Endodermal cell (in vitro differentiated cells): ENCODE measurements around the gene HSD3B1. TPM values are rescaled to one million over a fixed set of nuclear protein-coding genes. Genes with fewer than 3 reads are reported as not detected.

Experiments
- DNase-seq: peaks from one replicate; pipeline ENCODE4 v3.0.0-alpha.2; 2017
- H3K27ac ChIP-seq: 2 replicates; pipeline ENCODE4 v1.5.1; 2013; ENCODE audit warnings: mild to moderate bottlenecking, low read depth, low read length, moderate library complexity
- H3K27me3 ChIP-seq: 2 replicates; pipeline ENCODE4 v1.6.1; 2013; ENCODE audit warnings: mild to moderate bottlenecking, low read length, moderate library complexity; ENCODE audit not compliant: insufficient read depth, control insufficient read depth, poor library complexity, severe bottlenecking
- H3K36me3 ChIP-seq: 2 replicates; pipeline ENCODE4 v1.7.0; 2013; ENCODE audit warnings: mild to moderate bottlenecking, low read length, moderate library complexity; ENCODE audit not compliant: control insufficient read depth, insufficient read depth
- H3K4me1 ChIP-seq: one replicate; pipeline ENCODE4 v1.7.0; 2013; ENCODE audit warnings: low read length; ENCODE audit not compliant: control insufficient read depth, insufficient read depth
- H3K4me3 ChIP-seq: 2 replicates; pipeline ENCODE4 v1.5.1; 2013; ENCODE audit warnings: mild to moderate bottlenecking, low read length, moderate library complexity
- H3K9ac ChIP-seq: 2 replicates; pipeline ENCODE4 v1.6.1; 2013; ENCODE audit warnings: mild to moderate bottlenecking, low read length, moderate library complexity; ENCODE audit not compliant: poor library complexity, severe bottlenecking; ENCODE audit errors: extremely low read depth
- H3K9me3 ChIP-seq: 2 replicates; pipeline ENCODE4 v1.6.1; 2013; ENCODE audit warnings: mild to moderate bottlenecking, low read length, moderate library complexity; ENCODE audit not compliant: control insufficient read depth
- H3K27ac Mint-ChIP-seq: 2 replicates; pipeline ENCODE4 v1.8.0; 2020; ENCODE audit warnings: mixed read lengths
- H3K27me3 Mint-ChIP-seq: 2 replicates; pipeline ENCODE4 v1.8.0; 2021; ENCODE audit warnings: mild to moderate bottlenecking, mixed read lengths; ENCODE audit not compliant: insufficient read depth
- H3K36me3 Mint-ChIP-seq: 2 replicates; pipeline ENCODE4 v1.8.0; 2020; ENCODE audit warnings: low read depth, mixed read lengths
- H3K4me1 Mint-ChIP-seq: 2 replicates; pipeline ENCODE4 v1.8.0; 2020; ENCODE audit warnings: mixed read lengths
- H3K4me3 Mint-ChIP-seq: 2 replicates; pipeline ENCODE4 v1.8.0; 2020; ENCODE audit warnings: mild to moderate bottlenecking, moderate library complexity, mixed read lengths
- H3K9me3 Mint-ChIP-seq: 2 replicates; pipeline ENCODE4 v1.8.0; 2020; ENCODE audit warnings: mild to moderate bottlenecking, mixed read lengths
- WGBS, 2 experiments: methylation state at CpG; one replicate each; pipeline versions ENCODE4 v1.1.5 to v1.1.7; 2013; ENCODE audit warnings: missing lambda C conversion rate in 2 of 2, mixed read lengths in 1 of 2; ENCODE audit not compliant: insufficient coverage in 1 of 2, insufficient read length in 1 of 2; 5-methylcytosine and 5-hydroxymethylcytosine counted together
- total RNA-seq, 2 donors: library from RNA; stranded (reverse); fragmentation: NEBNext Ultra II Directional in 1 of 2; extraction: Animal tissue kit (Norgen Biotek cat#: 25700) in 1 of 2; gene quantifications; 2 replicates in 1 of 2; 3 replicates in 1 of 2; pipeline ENCODE4 v1.2.1, GENCODE V29; 2021
- TF ChIP-seq, protein P1 (sequence below): fragments of 200-600 bp; sonication (generic); conservative IDR thresholded peaks from 2 replicates; pipeline ENCODE4 v1.5.0; 2021; ENCODE audit warnings: antibody characterized with exemption, mild to moderate bottlenecking

Gene HSD3B1
- total RNA-seq, 2 donors from 2014 or later = not detected

DNA sequence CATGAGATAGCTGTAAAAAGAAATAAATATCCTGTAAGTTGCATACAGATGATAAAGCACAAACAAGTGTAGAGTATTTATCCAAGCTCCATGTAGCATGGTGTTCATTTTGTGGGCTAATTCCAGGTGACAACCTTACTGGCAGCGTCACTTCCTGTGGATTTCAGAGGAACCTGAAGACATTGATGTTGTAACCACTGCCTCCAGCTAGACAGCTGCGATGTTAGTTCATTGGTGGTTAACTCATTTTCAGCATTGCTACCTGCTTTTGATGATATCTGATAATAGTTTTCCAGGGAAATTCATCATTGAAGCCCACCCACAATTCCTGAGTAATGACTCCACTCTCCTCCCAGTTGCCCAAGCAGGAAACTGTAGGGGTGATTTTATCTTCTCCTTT, 3.0 kb downstream of the HSD3B1 start:
- H3K4me1 ChIP-seq = no peaks in the 10 kb centered on the region
- Mint-ChIP-seq H3K9me3 (no peaks in the 10 kb centered on the region), H3K4me3 (no peak overlapping the region), H3K27ac (no peak overlapping the region), H3K4me1 (no peaks in the 10 kb centered on the region), H3K27me3 (peaks cover 7% of the 10 kb centered on the region), H3K36me3 (no peaks in the 10 kb centered on the region)
- TF ChIP-seq, protein P1, sequence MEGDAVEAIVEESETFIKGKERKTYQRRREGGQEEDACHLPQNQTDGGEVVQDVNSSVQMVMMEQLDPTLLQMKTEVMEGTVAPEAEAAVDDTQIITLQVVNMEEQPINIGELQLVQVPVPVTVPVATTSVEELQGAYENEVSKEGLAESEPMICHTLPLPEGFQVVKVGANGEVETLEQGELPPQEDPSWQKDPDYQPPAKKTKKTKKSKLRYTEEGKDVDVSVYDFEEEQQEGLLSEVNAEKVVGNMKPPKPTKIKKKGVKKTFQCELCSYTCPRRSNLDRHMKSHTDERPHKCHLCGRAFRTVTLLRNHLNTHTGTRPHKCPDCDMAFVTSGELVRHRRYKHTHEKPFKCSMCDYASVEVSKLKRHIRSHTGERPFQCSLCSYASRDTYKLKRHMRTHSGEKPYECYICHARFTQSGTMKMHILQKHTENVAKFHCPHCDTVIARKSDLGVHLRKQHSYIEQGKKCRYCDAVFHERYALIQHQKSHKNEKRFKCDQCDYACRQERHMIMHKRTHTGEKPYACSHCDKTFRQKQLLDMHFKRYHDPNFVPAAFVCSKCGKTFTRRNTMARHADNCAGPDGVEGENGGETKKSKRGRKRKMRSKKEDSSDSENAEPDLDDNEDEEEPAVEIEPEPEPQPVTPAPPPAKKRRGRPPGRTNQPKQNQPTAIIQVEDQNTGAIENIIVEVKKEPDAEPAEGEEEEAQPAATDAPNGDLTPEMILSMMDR = no peak
- WGBS, 2 experiments = 93 to 100% methylated on average over 2 of the region's 2 CpGs
- H3K9me3 ChIP-seq = no peaks in the 10 kb centered on the region
- H3K27me3 ChIP-seq = no peaks in the 10 kb centered on the region
- H3K36me3 ChIP-seq = no peaks in the 10 kb centered on the region
- H3K27ac ChIP-seq = no peak overlapping the region
- no peak overlapping the region for H3K4me3 ChIP-seq
- H3K9ac ChIP-seq = no peak overlapping the region
- no peak for DNase-seq

DNA sequence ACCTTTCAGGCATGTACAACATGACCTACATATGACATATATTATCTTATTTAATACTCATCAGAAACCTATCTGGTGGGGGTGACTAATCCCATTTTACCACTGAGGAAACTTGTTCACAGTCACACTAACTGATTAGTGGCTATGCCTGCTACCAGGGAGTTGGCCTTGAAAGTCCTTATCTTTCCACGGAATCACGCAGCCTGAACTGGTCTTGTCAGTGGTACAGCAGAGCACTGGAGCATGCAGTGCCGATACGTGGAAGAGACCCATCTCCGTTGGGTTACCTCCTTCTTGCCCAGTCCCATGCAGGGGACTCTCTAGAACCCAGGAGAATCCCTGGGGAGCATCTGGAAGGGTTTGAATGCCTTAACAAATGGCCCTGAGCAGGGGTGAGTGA, 8.2 kb downstream of the HSD3B1 start:
- Mint-ChIP-seq H3K4me1 (no peaks in the 10 kb centered on the region), H3K27me3 (peaks cover 10% of the 10 kb centered on the region), H3K4me3 (no peak overlapping the region), H3K9me3 (no peaks in the 10 kb centered on the region), H3K36me3 (no peaks in the 10 kb centered on the region), H3K27ac (no peak overlapping the region)
- no peaks in the 10 kb centered on the region for H3K9me3 ChIP-seq
- H3K36me3 ChIP-seq = no peaks in the 10 kb centered on the region
- H3K4me1 ChIP-seq = no peaks in the 10 kb centered on the region
- H3K27me3 ChIP-seq = no peaks in the 10 kb centered on the region
- no peak overlapping the region for H3K4me3 ChIP-seq
- H3K27ac ChIP-seq = no peak overlapping the region
- 93 to 100% methylated on average over 3 to 5 of the region's 5 CpGs for WGBS, 2 experiments
- TF ChIP-seq, protein P1 = no peak
- DNase-seq = no peak
- no peak overlapping the region for H3K9ac ChIP-seq

DNA sequence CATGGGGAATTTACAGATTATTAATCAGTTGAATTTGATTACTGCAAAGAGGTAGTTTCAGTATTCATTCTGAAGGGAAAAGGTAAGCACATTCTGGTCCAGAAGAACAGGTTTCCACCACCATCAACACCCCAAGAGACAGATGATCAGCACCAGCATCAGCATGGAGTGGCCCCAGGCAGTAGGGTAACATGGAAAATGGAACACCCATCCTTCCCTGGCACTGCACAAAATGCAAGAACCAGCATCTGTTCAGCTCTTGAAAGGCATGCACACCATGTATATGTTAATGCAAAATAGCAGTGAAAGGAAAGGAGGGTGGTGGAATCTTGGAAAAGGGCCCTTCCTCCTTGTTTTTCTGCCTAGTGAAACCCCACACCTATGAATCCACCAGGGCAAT, 9.2 kb downstream of the HSD3B1 start:
- H3K27me3 Mint-ChIP-seq = peaks cover 11% of the 10 kb centered on the region
- no peak overlapping the region for H3K27ac ChIP-seq
- H3K36me3 ChIP-seq = no peaks in the 10 kb centered on the region
- no peaks in the 10 kb centered on the region for H3K36me3 Mint-ChIP-seq
- H3K9me3 Mint-ChIP-seq = no peaks in the 10 kb centered on the region
- H3K27me3 ChIP-seq = no peaks in the 10 kb centered on the region
- no peak overlapping the region for H3K4me3 Mint-ChIP-seq
- TF ChIP-seq, protein P1 = no peak
- H3K4me1 Mint-ChIP-seq = no peaks in the 10 kb centered on the region
- H3K9me3 ChIP-seq = no peaks in the 10 kb centered on the region
- no peak overlapping the region for H3K4me3 ChIP-seq
- no peak for DNase-seq
- H3K9ac ChIP-seq = no peak overlapping the region
- no peak overlapping the region for H3K27ac Mint-ChIP-seq
- H3K4me1 ChIP-seq = no peaks in the 10 kb centered on the region
